HFF-Myc (cell line): Measurements from ENCODE around the gene BCAS3.

Experiments used
- DNase-seq: peaks from one replicate; pipeline ENCODE4 v3.0.0-alpha.2; 2011; ENCODE audit warnings: low read depth; ENCODE audit errors: extremely low read depth
- H3K4me3 ChIP-seq: replicated peaks from 2 replicates; pipeline ENCODE4 v1.5.1; 2011; ENCODE audit warnings: low read depth, mild to moderate bottlenecking, control low read depth, low read length
- TF ChIP-seq, protein P1 (sequence below): IDR thresholded peaks from 2 replicates; pipeline ENCODE4 v1.5.1; 2012; ENCODE audit warnings: mild to moderate bottlenecking, low read depth, low read length, control low read depth; ENCODE audit errors: missing control alignments

Gene BCAS3

DNA sequence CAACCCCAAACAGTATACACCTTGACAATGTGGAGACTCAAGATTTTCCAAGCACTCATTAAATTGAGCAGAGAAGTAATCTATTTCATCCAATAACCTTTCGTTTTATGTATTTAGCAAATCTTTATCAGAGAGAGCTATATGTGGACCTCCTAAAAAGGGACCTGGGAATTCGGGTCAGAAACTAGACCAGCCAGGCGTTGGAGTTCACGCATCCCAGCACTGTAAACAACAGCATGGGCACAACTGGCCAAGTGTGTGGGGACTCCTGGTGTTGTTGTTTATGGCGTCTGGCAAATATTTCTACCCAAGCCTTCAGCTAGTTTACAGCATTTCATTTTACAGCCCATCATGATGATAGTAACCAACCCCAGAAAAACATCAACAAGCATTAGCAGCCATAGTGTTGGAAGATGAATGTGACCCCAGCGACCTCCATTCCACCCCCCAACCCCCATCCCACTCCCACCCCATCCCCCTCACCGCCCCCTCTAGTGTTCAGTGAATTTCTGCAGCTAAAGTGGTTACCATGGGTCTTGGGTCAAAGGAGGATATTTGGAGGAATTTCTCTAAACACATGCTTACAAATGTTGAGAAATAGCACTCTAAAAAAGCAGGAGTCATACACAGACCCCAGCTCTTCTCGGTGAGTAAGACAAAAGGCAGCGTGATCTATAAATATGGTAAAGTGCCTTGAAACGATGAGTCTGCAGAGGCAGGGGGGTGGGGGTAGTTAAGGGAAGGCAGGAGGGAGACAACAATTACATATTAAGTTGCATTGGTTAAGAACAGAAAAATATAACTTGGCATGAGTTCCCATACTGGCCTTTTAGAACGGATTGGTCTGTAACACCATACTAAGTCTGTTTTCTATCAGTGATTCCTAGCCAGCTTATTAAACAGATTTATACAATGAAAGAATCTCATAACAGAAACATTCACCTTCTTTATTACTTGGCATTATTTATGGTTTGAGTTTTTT lies 630.5 kb downstream of the BCAS3 start:
- DNase-seq: peak; percentile 96
- no peak overlapping the region for H3K4me3 ChIP-seq
- TF ChIP-seq, protein P1, sequence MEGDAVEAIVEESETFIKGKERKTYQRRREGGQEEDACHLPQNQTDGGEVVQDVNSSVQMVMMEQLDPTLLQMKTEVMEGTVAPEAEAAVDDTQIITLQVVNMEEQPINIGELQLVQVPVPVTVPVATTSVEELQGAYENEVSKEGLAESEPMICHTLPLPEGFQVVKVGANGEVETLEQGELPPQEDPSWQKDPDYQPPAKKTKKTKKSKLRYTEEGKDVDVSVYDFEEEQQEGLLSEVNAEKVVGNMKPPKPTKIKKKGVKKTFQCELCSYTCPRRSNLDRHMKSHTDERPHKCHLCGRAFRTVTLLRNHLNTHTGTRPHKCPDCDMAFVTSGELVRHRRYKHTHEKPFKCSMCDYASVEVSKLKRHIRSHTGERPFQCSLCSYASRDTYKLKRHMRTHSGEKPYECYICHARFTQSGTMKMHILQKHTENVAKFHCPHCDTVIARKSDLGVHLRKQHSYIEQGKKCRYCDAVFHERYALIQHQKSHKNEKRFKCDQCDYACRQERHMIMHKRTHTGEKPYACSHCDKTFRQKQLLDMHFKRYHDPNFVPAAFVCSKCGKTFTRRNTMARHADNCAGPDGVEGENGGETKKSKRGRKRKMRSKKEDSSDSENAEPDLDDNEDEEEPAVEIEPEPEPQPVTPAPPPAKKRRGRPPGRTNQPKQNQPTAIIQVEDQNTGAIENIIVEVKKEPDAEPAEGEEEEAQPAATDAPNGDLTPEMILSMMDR: no peak

DNA sequence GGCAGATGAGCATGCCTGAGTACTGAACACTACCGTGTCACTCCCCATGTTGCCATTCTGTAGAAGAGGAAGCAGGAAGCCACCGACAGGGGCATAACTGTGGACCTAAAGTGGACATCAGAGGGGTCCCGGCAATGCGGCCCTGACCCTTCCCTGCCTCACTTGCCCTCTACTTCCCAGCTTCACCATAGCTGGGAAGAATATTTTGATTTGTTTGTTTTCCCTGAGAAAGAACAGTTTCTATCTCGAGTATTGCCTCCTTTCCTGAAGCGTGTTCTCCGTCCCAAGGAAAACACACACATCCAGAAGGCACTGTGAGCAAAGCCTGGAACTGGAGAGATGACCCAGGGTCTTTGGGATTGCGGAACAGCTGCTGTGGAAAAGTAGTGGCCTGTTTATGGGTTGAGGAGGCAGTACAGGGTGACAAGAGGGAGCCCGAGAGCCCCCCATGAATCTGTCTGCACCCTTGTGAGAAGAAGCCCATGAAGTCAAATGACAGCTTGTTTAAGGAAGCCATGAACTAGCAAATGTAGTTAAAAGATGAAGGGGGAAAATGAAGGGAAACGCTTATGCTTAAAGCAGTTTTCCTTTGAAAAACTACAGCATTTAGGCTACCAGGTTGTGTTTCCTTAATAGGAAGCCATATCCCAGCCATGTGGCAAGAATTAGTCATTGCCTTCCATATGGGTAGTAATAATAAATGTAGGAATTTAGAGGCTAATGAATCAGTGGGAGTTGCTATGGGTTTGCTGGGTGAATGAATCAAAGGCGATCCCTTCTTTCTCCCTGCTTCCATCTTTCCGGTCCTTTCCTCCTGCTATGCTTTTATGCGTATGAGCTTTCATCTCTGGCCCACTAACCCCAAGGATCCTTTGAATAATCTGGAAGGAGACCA lies 632.0 kb downstream of the BCAS3 start:
- TF ChIP-seq, protein P1: no peak

DNA sequence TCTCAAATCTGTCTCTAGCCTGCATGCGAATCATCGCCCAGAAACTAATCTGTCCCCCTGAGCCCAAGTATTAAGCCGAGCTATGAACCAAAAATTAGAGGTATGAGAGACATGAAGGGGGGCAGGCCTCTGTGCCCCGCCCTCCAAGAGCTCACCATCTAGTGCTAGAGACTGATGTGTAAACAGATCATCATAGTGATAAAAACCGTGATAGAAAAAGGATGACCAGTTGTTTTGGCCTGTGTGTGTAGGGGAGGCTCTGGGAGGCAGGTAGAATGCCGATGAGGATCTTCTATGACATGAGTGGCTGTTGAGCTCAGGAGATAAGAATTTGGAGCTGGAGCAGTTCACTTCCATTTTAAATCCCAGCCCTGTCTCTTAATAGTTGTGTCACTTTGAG lies 632.9 kb downstream of the BCAS3 start:
- TF ChIP-seq, protein P1: no peak
- no peak for DNase-seq
- H3K4me3 ChIP-seq: no peak overlapping the region

More for the DNA sequence above, 632.0 kb downstream of the BCAS3 start:
- DNase-seq: peak; percentile 73
- no peak overlapping the region for H3K4me3 ChIP-seq

DNA sequence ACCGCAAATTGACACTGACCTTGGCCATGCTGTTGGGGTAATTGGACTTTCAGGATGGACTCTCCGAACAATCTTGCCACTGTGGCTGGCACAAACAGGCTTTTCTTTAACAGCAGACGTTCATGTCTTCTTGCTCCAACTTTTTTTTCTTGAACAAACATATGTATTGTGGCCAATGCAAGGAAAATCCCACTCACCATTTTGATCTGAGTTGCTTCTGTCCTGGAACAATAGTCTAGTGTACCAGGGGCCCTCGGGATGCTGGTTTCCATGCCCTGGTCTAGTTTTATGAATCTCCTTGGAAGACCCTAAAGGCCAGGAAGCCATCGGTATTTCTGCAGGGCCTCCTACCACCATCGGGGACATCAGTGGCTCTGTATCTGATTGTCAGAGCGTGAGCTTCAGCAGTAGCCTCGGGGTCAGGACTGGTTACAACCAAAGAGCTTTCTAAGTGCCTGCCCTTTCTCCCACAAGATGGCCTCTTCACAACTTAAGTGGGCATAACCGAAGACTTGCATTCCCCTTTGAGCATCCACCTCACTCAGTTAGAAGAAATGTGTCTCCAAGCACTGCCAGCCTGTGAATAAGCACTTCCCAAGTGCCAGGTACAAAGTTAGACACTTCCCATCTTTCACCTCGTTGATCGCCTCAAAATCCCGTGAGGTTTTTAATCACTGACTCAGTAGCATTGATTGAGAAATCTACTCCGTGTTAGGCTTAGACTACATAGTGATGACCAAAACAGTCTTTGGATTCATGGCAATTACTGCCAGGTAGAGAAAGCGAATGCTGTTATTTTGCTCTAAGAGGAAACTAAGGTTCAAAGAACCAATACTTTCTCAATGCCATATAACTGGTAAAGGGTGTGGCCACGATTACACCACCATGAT lies 635.0 kb downstream of the BCAS3 start:
- TF ChIP-seq, protein P1: no peak
- H3K4me3 ChIP-seq: no peak overlapping the region
- no peak for DNase-seq

DNA sequence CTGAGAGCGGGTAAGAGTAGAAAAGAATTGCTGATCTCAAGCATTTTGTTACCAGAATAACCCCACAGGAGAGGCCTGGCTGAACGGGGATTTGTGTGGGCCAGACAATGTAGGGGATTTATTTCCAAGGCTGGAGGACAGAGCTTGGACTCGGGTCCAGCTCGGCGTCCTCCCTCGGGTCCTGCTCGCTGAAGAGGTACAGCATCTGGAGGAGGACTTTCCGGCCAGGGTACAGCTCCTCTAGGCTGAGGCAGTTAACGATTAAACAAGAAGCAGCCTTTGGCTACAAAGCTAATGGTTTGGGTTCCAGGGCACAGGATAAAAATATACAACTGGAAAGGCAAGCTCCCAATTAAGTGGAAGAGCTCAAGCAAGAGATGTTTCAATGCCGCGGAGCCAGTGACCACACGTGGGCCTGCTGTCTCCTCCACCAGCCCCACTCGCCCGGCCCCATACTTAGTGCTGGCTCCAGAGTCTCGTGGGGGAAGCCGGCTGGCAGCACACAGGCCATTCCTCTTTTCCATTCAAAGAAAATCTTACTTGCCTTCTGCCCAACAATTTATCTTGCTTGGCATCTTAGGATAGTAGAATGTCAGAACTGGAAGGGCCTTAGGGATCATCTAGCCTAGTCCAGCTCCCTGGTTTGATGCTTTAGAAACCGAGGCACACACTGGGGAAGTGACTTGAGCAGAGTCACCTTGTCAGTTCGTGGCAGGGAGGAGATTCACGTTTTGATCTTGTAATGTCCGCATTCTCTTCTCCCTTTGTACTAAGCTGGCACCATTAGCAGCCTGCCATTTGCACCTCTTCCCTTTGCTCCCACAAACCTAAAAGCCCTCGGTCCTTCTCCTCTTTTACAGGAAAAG lies 636.0 kb downstream of the BCAS3 start:
- no peak for DNase-seq
- TF ChIP-seq, protein P1: no peak
- H3K4me3 ChIP-seq: no peak overlapping the region
